Left ventricle myocardium superior (tissue), 1 donor: ENCODE results near the gene FAXC. TPM values are rescaled to one million over a fixed set of nuclear protein-coding genes. Genes with fewer than 3 reads are reported as not detected.
"Not testable (repeated sequence)": the region's sequence is repeated elsewhere in the genome, so short reads cannot be mapped to it uniquely, and the experiment has no call there.

ENCODE experiments used
- ATAC-seq: fragments of 200-7000 bp; cut with Tn5 transposase; one replicate; pipeline ENCODE4 v1.9.1; 2020; ENCODE audit warnings: mild to moderate bottlenecking, moderate library complexity
- DNase-seq: peaks from one replicate; pipeline ENCODE4 v3.0.0-alpha.2; 2020
- intact Hi-C: fragments of 100-400 bp; cut with micrococcal nuclease; formaldehyde crosslinking; loops from one replicate; pipeline ENCODE4 v1.11.0; 2022
- total RNA-seq: library from RNA; stranded (reverse); fragmentation: NEBNext Ultra II Directional; extraction: Animal tissue kit (Norgen Biotek cat#: 25700); gene quantifications from one replicate; pipeline ENCODE4 v1.2.1, GENCODE V29; 2021
- donor health status: DM: no; HTN: yes; CAD: no; lungs with severe emphysema.

FAXC gene
- total RNA-seq, 1 donor from 2014 or later, result not detected

- DNase-seq, result no peak
- intact Hi-C loops, result no loop called here
- ATAC-seq, result no peak
Measured at GRCh38 chr6:99295276-99295675, 54.2 kb downstream of the FAXC start.

- no peak for ATAC-seq
- intact Hi-C loops, result no loop called here
- no peak for DNase-seq
Measured at GRCh38 chr6:99294786-99295185, 54.7 kb downstream of the FAXC start.

DNA sequence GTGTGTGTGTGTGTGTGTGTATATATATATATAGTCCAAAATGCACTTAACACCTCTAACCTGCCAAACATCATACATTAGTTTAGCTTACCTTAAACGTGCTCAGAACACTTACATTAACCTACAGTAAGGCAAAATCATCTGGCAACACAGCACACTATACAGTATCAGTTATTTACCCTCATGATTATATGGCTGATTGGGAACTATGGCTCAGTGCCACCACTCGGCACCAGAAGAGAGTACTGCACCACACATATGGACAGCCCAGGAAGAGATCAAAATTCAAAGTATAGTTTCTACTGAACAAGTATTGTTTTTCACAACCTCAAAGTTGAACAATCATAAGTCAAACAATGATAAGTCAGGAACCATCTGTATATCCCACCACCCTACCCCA is 59.8 kb downstream of the FAXC start:
- DNase-seq (no peak), ATAC-seq (no peak)
- intact Hi-C loops, result no loop called here

GRCh38 chr6:99288668-99289067 is 60.8 kb downstream of the FAXC start:
- ATAC-seq, result no peak
- intact Hi-C loops, result no loop called here
- no peak for DNase-seq

GRCh38 chr6:99287523-99287922 is 62.0 kb downstream of the FAXC start:
- DNase-seq (no peak), ATAC-seq (no peak)
- intact Hi-C loops, result no loop called here

- intact Hi-C loops, result no loop called here
- DNase-seq, result no peak
- no peak for ATAC-seq
Measured at GRCh38 chr6:99285881-99286280, 63.6 kb downstream of the FAXC start.

GRCh38 chr6:99282479-99283062 is 66.9 kb downstream of the FAXC start:
- ATAC-seq (no peak), DNase-seq (no peak)
- intact Hi-C loops, result no loop called here

DNA sequence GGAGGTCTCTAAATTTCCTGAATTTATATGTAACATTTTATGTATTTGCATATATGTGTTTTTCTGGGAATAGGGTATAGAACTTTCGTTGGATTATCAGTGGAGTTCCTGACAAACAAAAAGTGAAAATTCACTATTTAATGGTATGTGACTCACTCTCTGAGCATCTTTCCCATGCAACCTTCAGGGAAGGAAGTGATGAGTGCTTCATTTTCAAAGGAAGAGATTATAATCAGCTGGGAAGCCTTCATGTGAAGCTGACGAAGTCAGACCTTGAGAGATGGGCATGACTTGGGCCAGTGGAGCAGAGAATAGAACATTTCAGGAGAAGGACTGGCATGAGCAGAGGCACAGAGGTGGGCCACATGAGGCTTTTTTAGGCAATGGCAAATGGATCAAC is 72.7 kb downstream of the FAXC start:
- DNase-seq (no peak), ATAC-seq (no peak)
- intact Hi-C loops, result no loop called here

DNA sequence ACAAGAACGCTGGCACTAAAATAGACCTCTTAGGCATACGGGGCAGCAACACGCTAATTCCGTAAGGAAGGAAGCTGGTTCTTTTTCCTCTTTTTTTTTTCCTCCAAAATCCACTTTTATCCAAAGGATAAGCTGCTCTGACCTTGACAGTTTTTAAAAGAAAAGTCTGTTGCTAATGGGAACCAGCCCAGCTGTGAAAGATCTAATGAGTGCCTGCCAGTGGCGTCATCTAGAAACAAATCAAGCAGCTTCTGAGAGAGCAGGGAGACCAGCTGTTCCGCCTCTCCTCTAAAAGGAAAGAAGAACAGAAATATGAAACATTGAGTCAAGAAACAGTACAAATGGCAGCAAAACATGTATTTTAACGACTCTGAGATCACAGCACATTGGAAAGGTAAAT is 78.6 kb downstream of the FAXC start:
- intact Hi-C loops, result no loop called here
- DNase-seq, result no peak
- no peak for ATAC-seq

- intact Hi-C loops, result no loop called here
- no peak for DNase-seq
- ATAC-seq, result no peak
Measured at GRCh38 chr6:99270030-99270429, 79.4 kb downstream of the FAXC start.

GRCh38 chr6:99269207-99269606 is 80.3 kb downstream of the FAXC start:
- DNase-seq (no peak), ATAC-seq (no peak)
- intact Hi-C loops, result no loop called here

DNA sequence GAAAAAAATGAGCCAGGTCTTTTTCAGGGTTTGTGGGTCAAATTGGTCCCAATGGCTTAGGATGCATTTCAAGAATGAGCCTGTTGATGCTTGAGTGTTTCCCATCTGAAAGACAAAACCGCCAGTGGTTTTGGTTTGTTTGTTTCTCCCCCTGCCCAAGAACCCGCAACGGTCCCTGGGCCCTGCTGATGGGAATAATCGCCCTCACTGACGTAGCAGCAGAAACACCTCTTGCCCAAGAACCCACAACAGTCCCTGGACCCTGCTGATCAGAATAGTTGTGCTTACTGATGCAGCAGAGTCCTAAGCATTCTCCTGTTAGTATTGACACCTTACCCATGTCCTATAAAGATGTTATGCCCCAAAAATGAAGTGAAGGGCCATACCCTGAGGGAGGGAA is 82.5 kb downstream of the FAXC start:
- DNase-seq, ATAC-seq, intact Hi-C loops: not testable (repeated sequence)

- ATAC-seq, DNase-seq, intact Hi-C loops: not testable (repeated sequence)
Measured at GRCh38 chr6:99265447-99265846, 84.0 kb downstream of the FAXC start.

DNA sequence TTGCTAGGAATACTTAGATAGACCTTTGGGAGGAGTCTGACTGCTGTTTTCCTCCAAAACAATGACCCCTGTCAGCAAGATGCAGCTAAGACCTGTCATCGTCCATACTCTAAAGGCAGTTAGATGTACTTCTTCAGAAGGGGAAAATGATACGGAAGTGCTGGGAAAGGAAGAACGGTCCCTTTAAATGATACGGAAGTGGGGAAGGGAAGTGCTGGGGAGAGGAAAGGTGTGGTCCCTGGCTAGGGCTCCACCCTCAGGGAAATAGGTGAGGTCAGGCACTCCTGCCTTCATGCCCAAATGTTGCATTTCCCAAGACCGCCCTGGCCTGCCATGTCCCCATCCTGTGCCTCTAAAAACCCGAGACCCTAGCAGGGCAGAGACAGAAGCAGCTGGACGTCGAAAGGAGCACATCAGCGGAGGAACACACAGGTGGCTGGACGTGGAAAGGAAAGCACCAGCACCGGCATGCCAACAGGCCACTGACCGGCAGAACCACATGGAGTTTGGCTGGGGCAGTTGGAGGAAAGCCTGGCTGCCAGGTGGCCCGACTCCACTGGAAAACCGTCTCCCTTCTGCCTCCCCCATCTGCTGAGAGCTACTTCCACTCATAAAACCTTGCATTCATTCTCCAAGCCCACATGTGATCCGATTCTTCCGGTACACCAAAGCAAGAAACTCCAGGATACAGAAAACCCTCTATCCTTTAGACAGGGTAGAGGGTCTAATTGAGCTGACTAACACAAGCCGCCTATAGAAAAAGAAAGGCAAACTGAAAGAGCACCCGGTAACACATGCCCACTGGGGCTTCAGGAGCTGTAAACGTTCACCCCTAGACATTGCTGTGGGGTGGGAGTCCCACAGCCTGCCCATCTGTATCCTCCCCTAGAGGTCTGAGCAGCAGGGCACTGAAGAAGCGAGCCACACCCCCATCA is 94.6 kb downstream of the FAXC start:
- DNase-seq, result no peak
- intact Hi-C loops, result no loop called here

DNA sequence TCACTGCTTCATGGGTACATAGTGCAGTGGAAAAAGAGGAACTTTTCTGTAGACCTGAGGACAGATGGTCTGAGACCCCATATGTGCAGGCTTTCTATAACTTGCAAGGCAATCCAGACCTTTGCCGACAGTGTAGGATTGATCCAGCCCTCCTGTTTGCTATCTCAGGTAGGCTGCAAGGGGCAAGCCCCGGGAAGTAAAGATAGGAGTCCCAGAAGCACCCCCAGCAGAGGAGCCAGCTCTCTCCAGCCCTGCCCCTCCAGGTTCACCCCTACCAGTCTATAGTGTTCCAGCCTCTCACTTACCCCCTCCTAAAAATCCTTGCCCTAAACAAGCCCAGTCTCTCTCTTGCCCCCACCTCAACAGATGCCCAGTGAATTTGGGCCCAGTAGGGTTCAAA is 96.2 kb downstream of the FAXC start:
- ATAC-seq (no peak), DNase-seq (no peak)
- intact Hi-C loops, result no loop called here

More for the DNA sequence above, 94.6 kb downstream of the FAXC start:
- no peak for ATAC-seq

DNA sequence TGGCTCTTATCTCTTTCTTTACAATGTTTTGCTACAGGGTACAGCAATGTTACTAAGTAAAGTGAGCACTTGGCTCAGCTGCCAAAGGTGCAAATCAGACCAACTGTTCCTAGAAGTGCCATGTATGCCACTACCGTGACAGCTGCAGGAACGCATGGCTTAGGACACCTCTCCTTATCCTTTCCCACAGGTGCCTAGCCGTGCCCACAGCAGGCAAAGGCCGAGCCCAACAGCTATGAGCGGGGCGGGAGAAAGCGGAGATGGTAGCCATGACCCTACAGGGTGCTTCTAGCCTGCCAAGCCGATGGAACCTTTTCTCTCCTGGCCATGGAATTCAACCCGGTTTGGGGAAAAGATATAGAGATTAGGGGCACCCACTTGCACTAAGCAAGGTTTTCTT is 97.1 kb downstream of the FAXC start:
- DNase-seq (no peak), ATAC-seq (no peak)
- intact Hi-C loops, result no loop called here

GRCh38 chr6:99250476-99250875 is 99.0 kb downstream of the FAXC start:
- intact Hi-C loops, result no loop called here
- ATAC-seq (no peak), DNase-seq (no peak)

DNA sequence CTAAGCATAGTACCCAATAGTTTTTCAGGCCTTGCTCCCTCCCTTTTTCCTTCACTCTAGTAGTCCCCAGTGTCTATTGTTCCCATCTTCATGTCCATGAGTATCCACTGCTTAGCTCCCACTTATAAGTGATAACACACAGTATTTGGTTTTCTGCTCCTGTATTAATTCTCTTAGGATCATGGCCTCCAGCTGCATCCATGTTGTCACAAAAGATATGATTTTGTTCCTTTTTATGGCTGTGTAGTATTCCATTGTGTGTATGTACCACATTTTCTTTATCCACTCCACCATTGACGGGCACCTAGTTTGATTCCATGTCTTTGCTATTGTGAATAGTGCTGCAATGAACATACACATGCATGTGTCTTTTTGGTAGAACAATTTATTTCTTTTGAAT is 102.9 kb downstream of the FAXC start:
- no peak for ATAC-seq
- intact Hi-C loops, result loop anchor here (10.0 kb wide), 1 partner anchor 92 kb away; no protein-coding TSS in a partner anchor
- DNase-seq, result no peak

GRCh38 chr6:99241905-99242534 is 107.5 kb downstream of the FAXC start:
- intact Hi-C loops, result loop anchor here (10.0 kb wide), 1 partner anchor 87 kb away; no protein-coding TSS in a partner anchor
- ATAC-seq, result no peak
- DNase-seq, result no peak

- no peak for DNase-seq
- ATAC-seq, result no peak
- intact Hi-C loops, result no loop called here
Measured at GRCh38 chr6:99236010-99236409, 113.5 kb downstream of the FAXC start.
